Mucosa of descending colon (tissue), 3 donors: ENCODE measurements around the gene EVA1A. TPM values are rescaled to one million over a fixed set of nuclear protein-coding genes. Genes with fewer than 3 reads are reported as not detected.

Source experiments
- ATAC-seq: fragments of 200-7000 bp; cut with Tn5 transposase; one replicate; pipeline ENCODE4 v1.9.1; 2020; ENCODE audit warnings: mild to moderate bottlenecking, moderate library complexity
- DNase-seq, 3 donors: peaks; one replicate each; pipeline ENCODE4 v3.0.0-alpha.2; 2020
- H3K36me3 ChIP-seq: fragments of 200-600 bp; one replicate; pipeline ENCODE4 v1.8.0; 2021; ENCODE audit warnings: low read depth, mild to moderate bottlenecking
- H3K4me1 ChIP-seq: fragments of 200-600 bp; one replicate; pipeline ENCODE4 v1.8.0; 2021; ENCODE audit warnings: low read depth, mild to moderate bottlenecking
- H3K4me3 ChIP-seq: fragments of 200-600 bp; one replicate; pipeline ENCODE4 v1.8.0; 2021; ENCODE audit warnings: mild to moderate bottlenecking
- H3K9me3 ChIP-seq: fragments of 200-600 bp; one replicate; pipeline ENCODE4 v1.8.0; 2021; ENCODE audit warnings: mild to moderate bottlenecking
- CTCF ChIP-seq: fragments of 200-600 bp; IDR thresholded peaks from one replicate; pipeline ENCODE4 v1.8.0; 2022; ENCODE audit warnings: antibody characterized with exemption, mild to moderate bottlenecking
- intact Hi-C, 2 donors: fragments of 100-400 bp; cut with DNase I in 1 of 2; cut with micrococcal nuclease in 1 of 2; formaldehyde crosslinking; loops; one replicate each; pipeline versions ENCODE4 v1.11.0 to v1.11.1; 2022; cut with DNase I, micrococcal nuclease
- total RNA-seq, 3 donors: library from RNA; stranded (reverse); fragmentation: NEBNext Ultra II Directional in 2 of 3; extraction: Animal tissue kit (Norgen Biotek cat#: 25700) in 2 of 3; gene quantifications; one replicate each; pipeline versions ENCODE4 v1.2.1 to v1.2.4, GENCODE V29; 2021 to 2023
- donor health status: DM: no; HTN: no; CAD: no; lungs with moderate emphysema.
- donor health status: DM: no; HTN: no; CAD: no.
- donor health status: DM: no; HTN: yes; CAD: no.

EVA1A gene
- total RNA-seq, 3 donors from 2014 or later = 0.72 to 1.3 TPM; not detected in 1

- Histone ChIP-seq H3K36me3 (no peaks in the 10 kb centered on the region), H3K4me3 (no peak overlapping the region), H3K9me3 (no peaks in the 10 kb centered on the region), H3K4me1 (no peaks in the 10 kb centered on the region)
- intact Hi-C loops = no loop called here
- ATAC-seq = no peak
- no peak for TF ChIP-seq CTCF
- no peak for DNase-seq
Measured at GRCh38 chr2:75555701-75556100, 5.0 kb downstream of the EVA1A start.

- no peak for TF ChIP-seq CTCF
- no peaks in the 10 kb centered on the region for H3K9me3 ChIP-seq
- ATAC-seq (no peak), DNase-seq (no peak)
- H3K4me3 ChIP-seq = no peak overlapping the region
- intact Hi-C loops = no loop called here
- no peaks in the 10 kb centered on the region for H3K36me3 ChIP-seq
- H3K4me1 ChIP-seq = no peaks in the 10 kb centered on the region
Measured at GRCh38 chr2:75553935-75554531, 6.7 kb downstream of the EVA1A start.

GRCh38 chr2:75552222-75552621 is 8.5 kb downstream of the EVA1A start:
- ATAC-seq = no peak

GRCh38 chr2:75551434-75551833 is 9.3 kb downstream of the EVA1A start:
- H3K36me3 ChIP-seq = no peaks in the 10 kb centered on the region
- H3K4me3 ChIP-seq = no peak overlapping the region
- no peaks in the 10 kb centered on the region for H3K9me3 ChIP-seq
- no peak for TF ChIP-seq CTCF
- intact Hi-C loops = no loop called here
- no peak for ATAC-seq
- DNase-seq = no peak
- no peaks in the 10 kb centered on the region for H3K4me1 ChIP-seq

More at GRCh38 chr2:75552222-75552621, 8.5 kb downstream of the EVA1A start:
- no peak for DNase-seq
- Histone ChIP-seq H3K36me3 (no peaks in the 10 kb centered on the region), H3K4me3 (no peak overlapping the region), H3K4me1 (no peaks in the 10 kb centered on the region), H3K9me3 (no peaks in the 10 kb centered on the region)
- TF ChIP-seq CTCF = no peak
- intact Hi-C loops = no loop called here

GRCh38 chr2:75549401-75550253 is 11.1 kb downstream of the EVA1A start:
- Histone ChIP-seq H3K36me3 (no peaks in the 10 kb centered on the region), H3K9me3 (no peaks in the 10 kb centered on the region), H3K4me1 (no peaks in the 10 kb centered on the region), H3K4me3 (no peak overlapping the region)
- TF ChIP-seq CTCF = no peak
- no peak for DNase-seq
- intact Hi-C loops = no loop called here
- no peak for ATAC-seq
